Midbrain (tissue), 1 donor: Measurements from ENCODE around the gene FAM25C.
"Not testable (repeated sequence)": the region's sequence is repeated elsewhere in the genome, so short reads cannot be mapped to it uniquely, and the experiment has no call there.

ENCODE experiments used
- DNase-seq: peaks from one replicate; lab custom pipeline; 2025; lab: John Stamatoyannopoulos, UW

The FAM25C gene

DNA sequence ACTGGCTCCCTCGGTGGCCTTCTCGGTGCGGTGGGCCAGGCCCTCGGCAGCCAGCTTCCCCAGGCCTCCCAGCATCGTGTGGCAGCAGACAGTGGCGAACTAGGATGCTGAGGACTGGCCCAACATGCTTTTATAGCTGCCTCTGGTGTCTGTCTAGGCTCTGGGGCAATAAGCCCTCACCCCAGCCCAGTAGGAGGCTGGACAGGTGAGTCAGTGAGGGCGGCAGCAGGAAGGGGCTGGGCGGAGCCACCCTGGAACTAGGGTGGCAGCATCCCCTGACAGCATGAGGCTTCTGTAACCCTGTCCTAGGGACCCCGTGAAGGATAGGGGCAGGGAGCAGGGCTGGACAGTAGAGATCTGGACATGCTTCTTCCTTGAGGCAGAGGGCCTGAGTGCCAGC is at the start of gene FAM25C:
FAM25C (minus strand) TSS at position 101 of the 400 bp plus-strand sequence; CDS start at position 75, 26 bp downstream.
- not testable (repeated sequence) for DNase-seq

GRCh38 chr10:48044557-48044956 is 45.0 kb upstream of the FAM25C start:
- DNase-seq: not testable (repeated sequence)

DNA sequence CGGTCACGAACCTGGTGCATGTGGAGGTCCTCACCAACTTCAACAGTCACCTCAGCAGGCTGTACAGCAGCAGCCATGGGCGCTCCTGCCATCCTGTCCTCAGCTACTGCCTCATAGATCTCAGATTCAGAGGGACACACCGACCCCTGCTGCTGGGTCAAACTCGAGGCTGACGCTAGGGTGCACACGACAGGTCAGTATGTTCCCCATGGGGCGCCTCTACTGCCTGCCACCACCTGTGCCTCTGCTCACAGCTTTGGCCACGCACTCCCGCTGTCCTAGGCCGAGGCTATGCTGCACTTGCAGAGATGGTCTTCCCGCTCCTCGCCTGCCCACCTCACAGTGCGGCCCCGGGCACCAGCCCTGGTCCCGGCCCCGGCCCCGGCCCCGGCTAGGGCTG is 31.8 kb upstream of the FAM25C start:
- DNase-seq: not testable (repeated sequence)

DNA sequence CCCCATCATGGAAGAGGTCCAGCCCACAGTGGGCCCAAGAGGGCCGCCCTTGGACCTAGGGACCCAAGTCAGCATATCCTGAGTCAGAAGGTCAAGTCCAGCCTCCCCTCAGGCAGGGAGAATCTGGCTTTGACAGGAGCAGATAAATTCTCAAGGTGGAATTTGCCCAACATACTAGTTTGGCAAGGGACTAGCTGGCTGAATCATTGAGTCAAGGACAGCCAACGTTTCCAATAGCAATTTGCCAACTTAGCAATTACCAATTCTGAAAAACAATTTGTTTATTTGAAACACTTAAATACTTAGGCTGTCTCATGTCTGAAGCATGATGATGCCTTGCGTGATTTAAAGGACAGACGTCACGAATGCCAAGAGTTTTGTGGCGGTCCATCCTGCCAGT is 2.7 kb upstream of the FAM25C start:
- DNase-seq: not testable (repeated sequence)

DNA sequence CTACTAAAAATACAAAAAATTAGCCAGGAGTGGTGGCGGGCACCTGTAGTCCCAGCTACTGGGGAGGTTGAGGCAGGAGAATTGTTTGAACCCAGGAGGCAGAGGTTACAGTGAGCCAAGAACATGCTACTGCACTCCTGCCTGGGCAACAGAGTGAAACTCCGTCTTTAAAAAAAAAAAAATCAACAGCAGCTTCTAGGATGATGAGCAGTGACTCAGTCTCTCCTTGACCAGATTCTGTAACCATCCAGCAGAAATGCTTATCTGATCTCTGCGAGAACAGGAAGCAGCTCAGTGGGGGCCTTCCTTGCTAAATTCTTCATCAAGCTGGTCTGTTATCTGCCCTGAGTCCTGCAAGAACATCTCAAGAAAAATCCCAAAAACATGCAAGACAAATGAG is 5.5 kb downstream of the FAM25C start:
- not testable (repeated sequence) for DNase-seq

- DNase-seq: not testable (repeated sequence)
These were observed 7.0 kb downstream of the FAM25C start for GRCh38 chr10:47992560-47992959.

- DNase-seq: not testable (repeated sequence)
These were observed 7.9 kb downstream of the FAM25C start for GRCh38 chr10:47991706-47992105.

GRCh38 chr10:47990097-47990496 is 9.5 kb downstream of the FAM25C start:
- DNase-seq: not testable (repeated sequence)

DNA sequence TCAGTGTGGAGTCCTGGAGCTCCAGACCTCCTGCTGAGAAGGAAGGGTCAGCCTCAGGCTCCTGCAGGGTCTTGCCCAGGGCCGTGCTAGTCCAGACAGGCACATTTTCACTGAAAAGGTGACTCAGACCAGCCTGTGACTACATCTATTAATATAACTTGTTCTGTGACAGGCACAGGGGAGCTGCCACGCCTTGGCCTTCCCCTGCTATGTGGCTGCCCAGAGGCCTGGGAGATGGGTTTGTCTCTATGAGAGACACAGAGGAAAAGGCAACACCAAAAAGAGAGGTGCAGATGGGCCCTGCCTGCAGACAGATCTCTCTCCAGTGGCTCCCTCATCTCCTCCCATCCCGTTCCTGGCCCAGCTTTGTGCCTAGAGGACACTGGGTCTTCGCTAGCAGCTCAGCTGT is 10.0 kb downstream of the FAM25C start:
- not testable (repeated sequence) for DNase-seq

- not testable (repeated sequence) for DNase-seq
These were observed 10.7 kb downstream of the FAM25C start for GRCh38 chr10:47988718-47989541.

DNA sequence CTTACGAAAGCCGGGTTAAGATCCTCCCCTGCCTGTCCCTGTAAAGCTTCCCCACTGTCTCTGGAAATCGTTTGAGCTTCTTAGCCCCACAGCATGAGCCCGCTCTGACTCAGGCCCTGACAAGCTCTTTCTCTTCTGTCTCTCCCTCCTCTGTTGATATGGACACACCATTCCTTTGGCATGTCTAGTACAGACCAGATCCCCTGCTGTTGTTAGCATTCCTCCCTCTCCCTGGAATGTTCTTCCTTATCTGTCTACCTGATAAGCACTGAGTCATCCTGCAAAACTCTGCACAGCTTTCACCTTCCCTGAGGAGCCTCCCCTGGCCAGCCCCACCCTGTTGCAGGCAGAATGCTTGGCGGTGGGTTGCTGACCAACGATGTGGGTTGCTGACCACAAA is 11.6 kb downstream of the FAM25C start:
- not testable (repeated sequence) for DNase-seq

DNA sequence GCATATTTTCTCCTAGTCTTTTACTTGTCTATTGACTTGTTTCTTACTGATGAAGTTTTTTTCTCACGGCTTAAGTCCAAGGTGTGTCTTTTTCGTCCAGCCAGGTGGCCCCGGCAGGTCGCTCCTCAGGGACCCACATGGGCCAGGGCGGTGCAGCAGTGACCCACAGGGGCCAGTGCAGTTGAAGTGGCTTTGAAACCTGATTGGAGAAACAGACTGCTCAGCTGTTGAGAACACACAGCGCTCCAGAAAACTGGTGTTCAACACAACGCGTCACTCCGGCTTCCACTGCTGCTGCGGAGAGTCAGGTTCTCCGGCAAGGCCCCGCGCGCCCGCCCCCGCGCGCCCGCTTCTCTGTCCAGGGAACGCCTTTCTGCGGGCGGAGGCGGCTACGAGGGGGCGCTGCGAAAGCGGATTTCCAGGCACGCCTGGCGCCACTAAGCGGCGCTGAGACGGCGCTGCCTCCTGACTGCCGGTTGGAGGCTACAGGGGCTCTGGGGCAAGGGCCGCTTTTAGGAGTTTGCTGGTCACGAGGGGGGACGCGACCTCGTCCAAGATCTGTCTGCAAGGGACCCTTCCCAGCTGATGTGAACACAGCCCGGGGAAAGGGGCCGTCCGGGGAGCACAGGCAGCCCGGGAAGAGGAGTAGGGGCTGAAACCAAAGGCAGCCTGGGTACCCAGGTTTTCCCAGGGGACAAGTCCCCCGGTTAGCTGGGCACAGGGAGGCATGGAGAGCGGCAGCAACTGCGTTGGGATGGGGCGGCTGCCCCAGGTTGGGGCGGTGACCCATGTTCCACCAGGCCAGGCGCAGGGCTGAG is 13.0 kb downstream of the FAM25C start:
- not testable (repeated sequence) for DNase-seq

DNA sequence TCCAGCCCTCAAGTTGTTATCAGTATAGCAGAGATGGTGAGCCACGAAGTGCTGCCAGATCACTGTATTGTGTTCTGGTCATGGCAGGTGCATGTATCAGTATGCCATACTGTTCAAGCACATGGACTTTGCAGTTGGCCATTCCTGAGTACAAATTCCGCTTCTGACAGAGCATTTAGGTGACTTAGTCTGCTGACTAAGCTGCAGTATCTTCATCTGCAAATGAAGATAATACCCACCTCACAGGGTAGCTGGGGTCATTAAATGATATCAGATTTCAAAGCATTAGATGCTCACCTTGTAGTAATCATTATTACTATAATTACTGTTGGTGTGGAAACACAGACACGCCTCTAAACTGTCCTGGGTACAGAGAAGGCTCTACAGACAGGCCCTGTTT is 24.2 kb downstream of the FAM25C start:
- DNase-seq: not testable (repeated sequence)

GRCh38 chr10:47973131-47973530 is 26.5 kb downstream of the FAM25C start:
- not testable (repeated sequence) for DNase-seq

GRCh38 chr10:47972077-47972476 is 27.5 kb downstream of the FAM25C start:
- DNase-seq: not testable (repeated sequence)

- not testable (repeated sequence) for DNase-seq
These were observed 28.0 kb downstream of the FAM25C start for GRCh38 chr10:47971598-47971997.

DNA sequence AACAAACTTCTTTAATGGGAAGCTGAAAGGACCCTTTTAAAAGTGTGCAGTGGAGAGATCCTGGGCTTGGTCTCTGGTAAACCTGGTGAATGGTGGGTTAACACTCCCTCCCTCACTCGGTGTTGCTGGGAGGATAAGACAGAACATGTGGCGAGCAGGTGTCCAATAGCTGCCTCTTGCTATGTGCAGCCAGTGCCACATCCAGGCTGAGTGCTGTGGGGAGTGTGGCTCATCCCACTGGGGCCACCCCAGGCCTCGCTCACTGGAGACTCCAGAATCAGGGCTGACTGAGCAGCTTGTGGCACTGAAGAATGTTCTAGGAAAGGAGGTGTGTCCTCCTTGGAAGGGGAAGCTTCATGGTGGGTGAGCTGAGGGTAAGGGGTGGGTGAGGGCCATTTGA is 29.5 kb downstream of the FAM25C start:
- not testable (repeated sequence) for DNase-seq

DNA sequence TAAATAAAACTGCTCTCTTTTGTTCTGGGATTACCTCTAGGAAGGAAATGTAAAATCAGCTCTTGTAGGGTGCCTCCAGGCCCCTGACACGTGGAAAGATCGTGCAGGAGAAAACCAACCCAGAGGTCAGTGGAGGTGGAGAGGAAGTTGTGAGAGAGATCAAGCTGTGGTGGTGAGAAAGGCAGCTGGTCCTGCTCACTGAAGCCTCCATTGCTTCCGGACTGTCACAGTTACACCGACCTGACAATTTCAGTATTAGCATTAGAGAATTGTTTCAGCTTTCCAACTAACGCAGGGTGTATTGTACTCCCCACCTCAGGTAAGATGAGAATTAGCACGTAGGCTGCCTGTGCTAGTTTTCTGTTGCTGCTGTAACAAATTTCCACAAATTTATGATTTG is 30.6 kb downstream of the FAM25C start:
- not testable (repeated sequence) for DNase-seq

DNA sequence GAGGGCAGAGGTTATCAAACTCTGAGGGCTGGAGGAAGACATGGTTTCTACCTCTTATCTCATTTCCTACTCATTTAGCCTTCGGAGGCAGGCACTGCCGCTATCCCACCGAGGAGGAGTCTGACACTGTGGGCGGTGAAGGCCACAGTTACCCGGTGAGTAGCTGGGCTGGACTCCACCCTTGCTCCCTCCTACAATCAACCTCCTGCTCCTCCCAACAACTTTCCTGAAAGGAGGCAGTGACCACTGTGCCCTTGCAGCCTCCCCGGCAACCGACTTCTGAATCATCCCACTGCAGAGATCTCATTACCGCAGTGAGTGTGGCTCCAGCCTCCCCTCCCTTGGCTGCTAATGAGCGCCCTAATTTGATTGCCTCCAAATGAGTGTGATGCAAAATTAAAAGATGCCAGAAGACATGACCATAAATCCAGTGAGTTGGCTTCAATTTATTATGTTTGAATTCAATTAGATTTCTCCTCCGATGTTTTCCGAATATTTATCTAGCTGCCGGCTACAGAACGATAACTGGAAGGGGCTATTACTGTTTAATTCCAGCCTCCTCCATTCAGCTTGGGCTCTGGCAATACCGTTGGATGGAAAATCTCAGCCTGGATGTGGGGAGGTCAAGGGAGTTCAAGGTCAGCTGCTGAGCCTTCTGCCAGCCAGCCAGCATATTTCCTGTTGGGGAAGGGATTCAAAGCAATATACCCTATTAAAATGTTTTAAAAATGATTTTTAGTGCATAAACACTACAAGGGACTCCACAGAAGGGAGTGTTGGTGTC is 35.1 kb downstream of the FAM25C start:
- DNase-seq: not testable (repeated sequence)

DNA sequence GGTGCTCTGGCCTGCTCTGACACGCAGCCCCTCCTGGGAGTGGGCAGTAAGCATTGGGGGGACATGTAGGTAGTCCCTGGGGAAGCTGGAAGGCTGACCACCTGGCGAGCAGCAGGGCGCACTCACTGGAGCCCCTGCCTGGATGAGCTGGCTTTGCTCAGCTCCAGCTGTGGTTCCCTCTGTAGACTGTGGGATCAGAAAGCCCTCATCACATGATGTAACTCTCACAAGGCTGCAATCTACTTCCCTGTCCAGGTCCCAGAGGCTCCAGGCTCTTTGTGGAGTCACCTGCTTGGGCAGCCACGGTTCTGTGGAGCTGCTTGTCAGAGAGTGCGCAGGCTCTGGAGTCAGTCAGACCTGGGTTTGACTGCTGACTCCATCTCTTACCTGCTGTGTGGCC is 36.8 kb downstream of the FAM25C start:
- not testable (repeated sequence) for DNase-seq

- DNase-seq: not testable (repeated sequence)
These were observed 38.9 kb downstream of the FAM25C start for GRCh38 chr10:47960699-47961098.

DNA sequence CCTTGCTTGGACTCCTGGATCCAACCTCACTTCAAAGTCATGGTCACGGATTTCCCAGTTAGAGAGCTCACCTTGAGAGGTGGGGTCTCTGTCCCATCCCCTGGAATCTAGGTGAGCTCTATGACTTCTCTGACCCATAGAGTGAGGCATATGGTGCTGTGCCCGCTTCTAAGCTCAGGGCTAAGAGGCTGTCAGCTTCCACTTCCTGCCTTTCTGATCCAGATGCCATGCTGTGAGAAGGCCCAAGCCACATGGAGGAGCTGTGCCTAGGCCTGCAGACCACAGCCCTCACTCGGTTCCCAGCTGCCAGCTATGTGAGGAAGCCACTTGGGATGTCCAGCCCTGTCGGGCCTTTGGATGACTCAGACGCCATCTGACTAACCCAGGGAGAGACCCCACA is 39.9 kb downstream of the FAM25C start:
- not testable (repeated sequence) for DNase-seq
